ENCODE measurements around the gene CKMT1B. TPM values are rescaled to one million over a fixed set of nuclear protein-coding genes. Genes with fewer than 3 reads are reported as not detected.
"Not testable (repeated sequence)": the region's sequence is repeated elsewhere in the genome, so short reads cannot be mapped to it uniquely, and the experiment has no call there.

Gene CKMT1B
- total RNA-seq, 2 donors from 2014 or later = 0.58 to 4.0 TPM

DNA sequence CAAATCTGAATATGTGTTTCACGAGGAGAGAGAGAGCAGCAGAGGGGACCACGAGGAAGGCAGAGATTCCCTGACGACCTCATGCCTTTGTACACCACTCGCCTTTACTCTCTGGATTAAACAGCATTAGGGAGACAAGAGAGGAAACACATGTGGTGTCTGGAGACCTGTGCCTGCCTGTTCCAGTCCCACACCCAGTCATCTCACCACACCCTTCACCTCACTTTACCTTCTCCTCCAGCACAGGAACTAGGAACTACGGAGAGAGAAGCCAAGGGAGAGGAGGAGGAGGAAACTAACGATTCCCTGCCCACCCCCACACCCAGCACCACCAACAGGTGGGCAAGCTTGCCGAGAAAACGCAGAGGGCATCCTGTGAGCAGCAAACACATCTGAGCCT lies 986 bp upstream of the CKMT1B start:
- no CpG with 5 or more reads among the region's 8 CpGs for WGBS, 2 experiments (ENCODE audit: insufficient coverage in 1 of 2, insufficient read length in 1 of 2)

DNA sequence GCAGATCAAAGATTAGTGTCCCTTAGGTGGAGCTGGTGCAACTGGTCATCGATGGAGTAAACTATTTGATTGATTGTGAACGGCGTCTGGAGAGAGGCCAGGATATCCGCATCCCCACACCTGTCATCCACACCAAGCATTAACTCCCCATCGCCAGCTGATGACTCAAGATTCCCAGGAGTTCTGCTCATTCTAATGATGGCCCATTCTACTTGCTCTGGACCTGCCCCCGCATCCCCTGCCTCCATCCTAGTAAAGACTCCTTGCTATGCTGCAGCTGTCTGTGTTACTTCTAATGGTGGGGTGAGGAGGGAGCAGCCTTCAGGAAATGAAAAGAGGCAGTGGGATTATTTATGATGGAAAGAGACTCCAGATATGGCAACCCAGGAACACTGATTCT lies 5.3 kb downstream of the CKMT1B start:
- not testable (repeated sequence) for H3K4me1 ChIP-seq (ENCODE audit: control insufficient read depth, insufficient read depth, low read length); H3K4me1 Mint-ChIP-seq; H3K36me3 Mint-ChIP-seq (ENCODE audit: low read depth); H3K27ac ChIP-seq (ENCODE audit: low read depth, low read length); H3K9me3 Mint-ChIP-seq; H3K4me3 Mint-ChIP-seq; H3K4me3 ChIP-seq (ENCODE audit: low read length); H3K27ac Mint-ChIP-seq; DNase-seq; H3K9ac ChIP-seq (ENCODE audit: extremely low read depth, low read length, poor library complexity, severe bottlenecking); H3K9me3 ChIP-seq (ENCODE audit: control insufficient read depth, low read length); H3K36me3 ChIP-seq (ENCODE audit: control insufficient read depth, insufficient read depth, low read length)
- peaks cover 11% of the 10 kb centered on the region for H3K27me3 ChIP-seq (ENCODE audit: control insufficient read depth, insufficient read depth, low read length, poor library complexity, severe bottlenecking)
- H3K27me3 Mint-ChIP-seq (ENCODE audit: insufficient read depth) = peaks cover 20% of the 10 kb centered on the region
- WGBS, 2 experiments (ENCODE audit: insufficient coverage in 1 of 2, insufficient read length in 1 of 2) = 100% methylated on average over 1 of the region's 6 CpGs; no CpG with 5 or more reads in 1 of the 2 experiments

More for the DNA sequence above, 986 bp upstream of the CKMT1B start:
- H3K9ac ChIP-seq (ENCODE audit: extremely low read depth, low read length, poor library complexity, severe bottlenecking); H3K4me3 Mint-ChIP-seq; H3K4me3 ChIP-seq (ENCODE audit: low read length); H3K4me1 ChIP-seq (ENCODE audit: control insufficient read depth, insufficient read depth, low read length); H3K9me3 ChIP-seq (ENCODE audit: control insufficient read depth, low read length); DNase-seq; H3K27me3 ChIP-seq (ENCODE audit: control insufficient read depth, insufficient read depth, low read length, poor library complexity, severe bottlenecking); H3K36me3 Mint-ChIP-seq (ENCODE audit: low read depth); H3K27ac Mint-ChIP-seq; H3K27me3 Mint-ChIP-seq (ENCODE audit: insufficient read depth); H3K4me1 Mint-ChIP-seq; H3K36me3 ChIP-seq (ENCODE audit: control insufficient read depth, insufficient read depth, low read length); H3K27ac ChIP-seq (ENCODE audit: low read depth, low read length); H3K9me3 Mint-ChIP-seq: not testable (repeated sequence)

DNA sequence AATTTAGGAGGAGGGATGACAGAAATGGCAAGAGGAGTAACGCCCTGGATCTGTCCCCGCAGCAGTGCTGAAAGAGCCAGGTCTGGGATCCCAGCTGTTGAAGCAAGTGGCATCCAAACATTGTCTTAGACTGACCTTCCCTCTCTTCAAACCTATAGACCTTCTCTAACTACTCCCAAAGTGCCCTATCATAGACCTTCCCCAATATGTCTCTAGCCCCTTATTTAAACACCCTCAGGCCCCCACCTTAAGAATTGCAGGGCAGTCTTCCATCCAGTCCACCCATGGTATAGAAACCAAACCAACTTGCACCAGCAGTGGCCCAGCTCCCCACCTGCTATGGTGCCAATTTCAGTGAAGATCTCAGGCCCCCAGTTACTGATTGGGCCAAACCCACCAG lies 6.4 kb downstream of the CKMT1B start:
- not testable (repeated sequence) for H3K9ac ChIP-seq (ENCODE audit: extremely low read depth, low read length, poor library complexity, severe bottlenecking); H3K4me1 ChIP-seq (ENCODE audit: control insufficient read depth, insufficient read depth, low read length); DNase-seq; H3K36me3 Mint-ChIP-seq (ENCODE audit: low read depth); H3K9me3 Mint-ChIP-seq; H3K9me3 ChIP-seq (ENCODE audit: control insufficient read depth, low read length); H3K4me3 Mint-ChIP-seq; H3K27ac ChIP-seq (ENCODE audit: low read depth, low read length); H3K4me3 ChIP-seq (ENCODE audit: low read length); H3K36me3 ChIP-seq (ENCODE audit: control insufficient read depth, insufficient read depth, low read length); H3K27ac Mint-ChIP-seq; H3K4me1 Mint-ChIP-seq
- H3K27me3 Mint-ChIP-seq (ENCODE audit: insufficient read depth) = peaks cover 25% of the 10 kb centered on the region
- peaks cover 11% of the 10 kb centered on the region for H3K27me3 ChIP-seq (ENCODE audit: control insufficient read depth, insufficient read depth, low read length, poor library complexity, severe bottlenecking)
- WGBS, 2 experiments (ENCODE audit: insufficient coverage in 1 of 2, insufficient read length in 1 of 2) = no CpG with 5 or more reads among the region's 2 CpGs

DNA sequence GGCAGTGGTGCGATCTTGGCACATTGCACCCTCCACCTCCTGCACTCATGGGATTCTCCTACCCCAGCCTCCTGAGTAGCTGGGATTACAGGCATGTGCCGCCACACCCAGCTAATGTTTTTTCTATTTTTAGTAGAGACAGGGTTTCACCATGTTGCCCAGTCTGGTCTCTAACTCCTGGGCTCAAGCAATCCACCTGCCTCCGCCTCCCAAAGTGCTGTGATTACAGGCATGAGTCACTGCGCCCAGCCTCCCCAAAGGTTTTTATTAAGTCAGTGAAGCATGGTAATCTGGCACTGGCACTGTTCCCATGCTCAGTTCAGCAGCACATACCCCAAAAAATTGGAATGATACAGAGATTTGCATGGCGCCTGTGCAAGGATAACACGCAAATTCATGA lies 8.4 kb downstream of the CKMT1B start:
- peaks cover 11% of the 10 kb centered on the region for H3K27me3 ChIP-seq (ENCODE audit: control insufficient read depth, insufficient read depth, low read length, poor library complexity, severe bottlenecking)
- H3K4me3 ChIP-seq (ENCODE audit: low read length); H3K27ac ChIP-seq (ENCODE audit: low read depth, low read length); H3K4me3 Mint-ChIP-seq; H3K9me3 Mint-ChIP-seq; H3K27ac Mint-ChIP-seq; H3K4me1 ChIP-seq (ENCODE audit: control insufficient read depth, insufficient read depth, low read length); H3K36me3 ChIP-seq (ENCODE audit: control insufficient read depth, insufficient read depth, low read length); H3K36me3 Mint-ChIP-seq (ENCODE audit: low read depth); H3K4me1 Mint-ChIP-seq; DNase-seq; H3K9ac ChIP-seq (ENCODE audit: extremely low read depth, low read length, poor library complexity, severe bottlenecking); H3K9me3 ChIP-seq (ENCODE audit: control insufficient read depth, low read length): not testable (repeated sequence)
- 86 to 93% methylated on average over 6 of the region's 6 CpGs for WGBS, 2 experiments (ENCODE audit: insufficient coverage in 1 of 2, insufficient read length in 1 of 2)
- peaks cover 21% of the 10 kb centered on the region for H3K27me3 Mint-ChIP-seq (ENCODE audit: insufficient read depth)

DNA sequence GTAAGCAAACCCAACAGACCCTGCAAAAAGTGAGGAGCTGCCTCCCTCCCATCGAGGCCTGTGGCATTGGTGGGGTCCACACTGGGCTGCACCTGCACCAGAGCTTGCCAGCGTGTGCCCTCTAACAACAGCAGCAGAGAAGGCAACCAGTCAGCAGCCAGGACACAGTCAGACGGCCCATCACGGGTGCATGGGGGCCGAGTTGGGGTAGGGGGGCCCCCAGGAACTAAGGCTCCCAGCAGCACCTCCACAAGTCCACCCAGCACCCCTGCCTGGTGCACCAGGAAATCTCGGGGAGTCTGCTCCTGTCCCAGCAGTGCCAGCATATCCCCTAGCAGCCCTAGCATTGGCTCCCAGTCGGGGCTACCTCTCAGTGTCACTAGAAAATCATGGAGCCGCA lies 23.9 kb downstream of the CKMT1B start:
- H3K27ac Mint-ChIP-seq; H3K9me3 ChIP-seq (ENCODE audit: control insufficient read depth, low read length); H3K4me1 Mint-ChIP-seq; H3K9me3 Mint-ChIP-seq; H3K4me3 Mint-ChIP-seq; H3K27me3 ChIP-seq (ENCODE audit: control insufficient read depth, insufficient read depth, low read length, poor library complexity, severe bottlenecking); H3K36me3 Mint-ChIP-seq (ENCODE audit: low read depth); H3K27me3 Mint-ChIP-seq (ENCODE audit: insufficient read depth); H3K9ac ChIP-seq (ENCODE audit: extremely low read depth, low read length, poor library complexity, severe bottlenecking); H3K27ac ChIP-seq (ENCODE audit: low read depth, low read length); DNase-seq; H3K4me1 ChIP-seq (ENCODE audit: control insufficient read depth, insufficient read depth, low read length); H3K36me3 ChIP-seq (ENCODE audit: control insufficient read depth, insufficient read depth, low read length); H3K4me3 ChIP-seq (ENCODE audit: low read length): not testable (repeated sequence)
- no CpG with 5 or more reads among the region's 8 CpGs for WGBS, 2 experiments (ENCODE audit: insufficient coverage in 1 of 2, insufficient read length in 1 of 2)

DNA sequence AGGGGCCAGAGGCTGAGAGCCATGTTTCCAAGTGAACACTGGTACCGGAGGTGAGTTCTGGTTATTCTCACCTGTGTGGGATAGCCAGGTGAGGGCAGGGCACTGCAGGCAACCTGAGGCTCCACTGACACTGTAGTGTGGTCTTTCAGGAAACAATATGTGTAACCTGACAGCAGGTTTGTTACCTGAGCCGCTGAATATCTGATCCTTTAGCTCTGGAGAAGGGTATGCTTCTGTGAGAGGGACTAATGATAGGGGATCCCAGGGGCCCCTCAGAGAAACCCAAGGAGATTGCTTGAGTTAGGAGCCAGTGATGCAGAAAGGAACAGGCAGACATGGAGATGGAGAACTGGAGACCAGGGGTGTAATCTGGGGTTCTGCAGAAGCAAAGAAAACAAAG lies 24.9 kb downstream of the CKMT1B start, which contains the start of gene STRC:
Gene STRC, minus strand, starts transcription at position 101 of the 400 bp plus-strand sequence. Its CDS starts 78 bp downstream, at position 23.
- no CpG with 5 or more reads among the region's 2 CpGs for WGBS, 2 experiments (ENCODE audit: insufficient coverage in 1 of 2, insufficient read length in 1 of 2)
- not testable (repeated sequence) for H3K27ac Mint-ChIP-seq; H3K9ac ChIP-seq (ENCODE audit: extremely low read depth, low read length, poor library complexity, severe bottlenecking); H3K27me3 Mint-ChIP-seq (ENCODE audit: insufficient read depth); H3K9me3 Mint-ChIP-seq; H3K27ac ChIP-seq (ENCODE audit: low read depth, low read length); H3K4me3 Mint-ChIP-seq; H3K27me3 ChIP-seq (ENCODE audit: control insufficient read depth, insufficient read depth, low read length, poor library complexity, severe bottlenecking); H3K4me1 ChIP-seq (ENCODE audit: control insufficient read depth, insufficient read depth, low read length); H3K4me1 Mint-ChIP-seq; H3K9me3 ChIP-seq (ENCODE audit: control insufficient read depth, low read length); H3K36me3 Mint-ChIP-seq (ENCODE audit: low read depth); H3K4me3 ChIP-seq (ENCODE audit: low read length); DNase-seq; H3K36me3 ChIP-seq (ENCODE audit: control insufficient read depth, insufficient read depth, low read length)

DNA sequence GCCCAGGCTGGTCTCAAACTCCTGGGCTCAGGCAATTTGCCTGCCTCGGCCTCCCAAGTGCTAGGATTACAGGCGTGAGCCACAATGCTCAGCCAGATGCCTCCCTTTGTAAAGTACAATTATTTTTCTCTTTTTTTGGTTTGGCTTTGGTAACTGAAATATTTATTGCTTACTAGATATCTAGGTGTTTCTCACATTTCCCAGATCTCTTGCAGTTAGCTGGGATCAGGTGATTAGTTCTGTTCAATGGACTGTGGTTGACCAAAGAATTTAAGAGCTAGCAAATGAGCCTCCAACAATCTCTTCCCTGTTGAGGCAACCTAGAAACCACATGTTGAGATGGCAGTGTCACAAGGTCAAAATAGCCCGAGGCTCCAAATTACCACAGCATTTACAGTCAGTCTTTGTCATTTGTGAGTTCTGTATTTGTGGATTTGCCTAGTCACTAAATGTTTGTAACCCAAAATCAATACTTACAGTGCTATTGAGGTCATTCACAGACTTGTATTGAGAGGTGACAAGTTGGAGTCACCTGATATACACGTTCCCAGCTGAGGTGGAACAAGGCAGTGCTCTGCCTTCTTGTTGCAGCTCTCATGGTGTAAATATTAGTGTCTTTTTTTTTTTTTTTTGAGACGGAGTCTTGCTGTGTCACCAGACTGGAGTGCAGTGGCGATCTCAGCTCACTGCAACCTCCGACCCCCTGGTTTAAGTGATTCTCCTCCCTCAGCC lies 28.4 kb downstream of the CKMT1B start:
- H3K4me1 ChIP-seq (ENCODE audit: control insufficient read depth, insufficient read depth, low read length) = not testable (repeated sequence)
- 87% methylated on average over 3 of the region's 7 CpGs; no CpG with 5 or more reads in 1 of the 2 experiments for WGBS, 2 experiments (ENCODE audit: insufficient coverage in 1 of 2, insufficient read length in 1 of 2)

More for the DNA sequence above, 28.4 kb downstream of the CKMT1B start:
- H3K36me3 ChIP-seq (ENCODE audit: control insufficient read depth, insufficient read depth, low read length); H3K9me3 Mint-ChIP-seq; H3K27me3 ChIP-seq (ENCODE audit: control insufficient read depth, insufficient read depth, low read length, poor library complexity, severe bottlenecking); H3K4me1 Mint-ChIP-seq; H3K9ac ChIP-seq (ENCODE audit: extremely low read depth, low read length, poor library complexity, severe bottlenecking); H3K36me3 Mint-ChIP-seq (ENCODE audit: low read depth); H3K4me3 Mint-ChIP-seq; H3K27ac Mint-ChIP-seq; DNase-seq; H3K9me3 ChIP-seq (ENCODE audit: control insufficient read depth, low read length); H3K4me3 ChIP-seq (ENCODE audit: low read length); H3K27ac ChIP-seq (ENCODE audit: low read depth, low read length): not testable (repeated sequence)
- H3K27me3 Mint-ChIP-seq (ENCODE audit: insufficient read depth) = peaks cover 16% of the 10 kb centered on the region

All from endodermal cell (in vitro differentiated cells).